ENCODE data around the gene PPP4R2.

DNA sequence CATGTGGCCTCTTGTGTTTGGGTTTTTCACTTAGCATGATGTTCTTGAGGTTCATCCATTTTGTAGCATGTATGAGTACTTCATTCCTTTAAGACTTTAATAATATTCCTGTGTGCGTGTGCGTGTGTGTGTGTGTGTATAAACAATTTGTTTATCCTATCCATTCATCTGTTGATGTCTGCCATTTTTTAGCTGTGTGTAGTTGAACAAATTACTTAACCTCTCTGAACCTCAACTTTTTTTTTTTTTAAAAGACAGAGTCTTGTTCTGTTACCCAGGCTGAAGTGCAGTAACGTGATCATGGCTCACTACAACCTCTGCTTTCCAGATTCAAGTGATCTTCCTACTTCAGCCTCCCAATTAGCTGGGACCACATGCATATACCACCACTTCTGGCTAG, 112.1 kb downstream of the PPP4R2 start:
- TF ChIP-seq, protein P1, sequence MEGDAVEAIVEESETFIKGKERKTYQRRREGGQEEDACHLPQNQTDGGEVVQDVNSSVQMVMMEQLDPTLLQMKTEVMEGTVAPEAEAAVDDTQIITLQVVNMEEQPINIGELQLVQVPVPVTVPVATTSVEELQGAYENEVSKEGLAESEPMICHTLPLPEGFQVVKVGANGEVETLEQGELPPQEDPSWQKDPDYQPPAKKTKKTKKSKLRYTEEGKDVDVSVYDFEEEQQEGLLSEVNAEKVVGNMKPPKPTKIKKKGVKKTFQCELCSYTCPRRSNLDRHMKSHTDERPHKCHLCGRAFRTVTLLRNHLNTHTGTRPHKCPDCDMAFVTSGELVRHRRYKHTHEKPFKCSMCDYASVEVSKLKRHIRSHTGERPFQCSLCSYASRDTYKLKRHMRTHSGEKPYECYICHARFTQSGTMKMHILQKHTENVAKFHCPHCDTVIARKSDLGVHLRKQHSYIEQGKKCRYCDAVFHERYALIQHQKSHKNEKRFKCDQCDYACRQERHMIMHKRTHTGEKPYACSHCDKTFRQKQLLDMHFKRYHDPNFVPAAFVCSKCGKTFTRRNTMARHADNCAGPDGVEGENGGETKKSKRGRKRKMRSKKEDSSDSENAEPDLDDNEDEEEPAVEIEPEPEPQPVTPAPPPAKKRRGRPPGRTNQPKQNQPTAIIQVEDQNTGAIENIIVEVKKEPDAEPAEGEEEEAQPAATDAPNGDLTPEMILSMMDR (IDR thresholded peaks at IDR 0.05 in 4 of 5, conservative IDR thresholded peaks at IDR 0.05 in 1 of 5), result no peak
- TF ChIP-seq POLR2A (IDR thresholded peaks at IDR 0.05), result no peak
